Measurements from ENCODE around the gene NDUFA3.
A peak's percentile ranks its signal among the peaks of the same experiment; 100 is the strongest.

Gene NDUFA3

DNA sequence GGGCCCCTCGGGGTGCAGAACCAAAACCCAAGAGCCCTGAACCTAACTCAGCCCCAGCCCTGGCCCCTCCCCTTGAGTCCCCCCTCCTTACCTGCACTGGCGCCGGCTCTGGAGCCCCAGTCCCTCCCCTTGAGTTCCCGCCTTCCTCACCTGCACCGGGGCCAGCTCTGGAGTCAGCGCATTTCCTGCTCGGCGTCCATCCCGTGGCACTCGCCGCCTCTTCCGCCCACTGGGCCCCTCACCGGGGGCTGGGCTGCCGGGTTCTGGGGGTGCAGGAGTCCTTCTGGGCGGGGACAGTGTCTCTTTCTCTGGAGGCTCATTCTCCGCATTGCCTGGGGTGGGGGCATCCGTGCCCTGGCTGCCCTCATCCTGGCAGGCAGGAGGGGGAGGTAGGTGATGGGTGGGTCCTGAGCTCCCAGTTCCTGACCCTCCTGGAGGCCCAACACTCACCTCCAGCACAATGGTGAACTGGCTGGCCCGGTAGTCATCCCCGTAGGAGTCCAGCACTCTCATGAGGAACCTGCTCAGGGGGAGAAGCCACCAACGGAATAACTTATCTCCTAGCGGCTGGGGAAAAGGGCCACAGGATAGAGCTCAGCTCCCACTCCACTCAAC lies 5.3 kb downstream of the NDUFA3 start:
- no peak for DNase-seq (ENCODE audit: low read depth in 1 of 2, low spot score in 1 of 2)

DNA sequence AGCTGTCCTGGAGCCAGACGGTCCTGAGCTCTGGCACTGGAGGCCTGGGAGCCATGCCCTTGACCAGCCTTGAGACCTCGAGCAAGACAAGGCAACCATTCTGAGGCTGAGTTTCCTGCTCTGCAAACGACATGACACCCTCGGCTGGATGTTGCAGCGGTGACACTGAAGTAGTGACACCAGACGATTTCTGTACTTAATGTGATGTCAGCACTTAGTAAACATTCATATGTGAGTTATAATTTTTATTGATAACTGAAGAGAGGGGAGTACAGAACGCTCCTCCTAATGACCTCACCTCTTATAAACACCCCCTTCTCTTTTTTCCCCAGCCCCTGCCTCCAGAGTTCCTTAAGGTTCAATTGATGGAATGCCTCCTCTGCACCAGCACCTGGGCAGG lies 5.8 kb downstream of the NDUFA3 start:
- no peak for DNase-seq (ENCODE audit: low read depth in 1 of 2, low spot score in 1 of 2)

DNA sequence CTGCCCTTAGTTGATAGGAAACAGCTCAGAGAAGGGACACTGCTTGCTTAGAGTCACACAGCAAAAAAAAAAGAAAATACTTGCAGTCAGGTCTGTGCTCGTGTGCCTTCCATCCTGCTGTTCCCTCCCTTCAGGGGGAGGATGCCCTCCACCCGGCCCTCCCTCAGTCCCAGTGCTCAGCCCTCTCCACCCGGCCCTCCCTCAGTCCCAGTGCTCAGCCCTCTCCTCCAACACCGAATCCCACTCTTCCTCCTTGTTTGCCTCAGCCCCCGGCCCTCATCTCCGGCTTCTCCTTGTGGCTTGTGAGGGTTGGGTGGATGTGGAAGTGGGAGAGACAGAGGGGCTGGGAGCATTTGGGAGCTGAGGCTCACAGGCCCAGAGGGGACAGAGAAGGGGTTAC lies 7.0 kb downstream of the NDUFA3 start:
- DNase-seq (ENCODE audit: low read depth in 1 of 2, low spot score in 1 of 2): no peak

DNA sequence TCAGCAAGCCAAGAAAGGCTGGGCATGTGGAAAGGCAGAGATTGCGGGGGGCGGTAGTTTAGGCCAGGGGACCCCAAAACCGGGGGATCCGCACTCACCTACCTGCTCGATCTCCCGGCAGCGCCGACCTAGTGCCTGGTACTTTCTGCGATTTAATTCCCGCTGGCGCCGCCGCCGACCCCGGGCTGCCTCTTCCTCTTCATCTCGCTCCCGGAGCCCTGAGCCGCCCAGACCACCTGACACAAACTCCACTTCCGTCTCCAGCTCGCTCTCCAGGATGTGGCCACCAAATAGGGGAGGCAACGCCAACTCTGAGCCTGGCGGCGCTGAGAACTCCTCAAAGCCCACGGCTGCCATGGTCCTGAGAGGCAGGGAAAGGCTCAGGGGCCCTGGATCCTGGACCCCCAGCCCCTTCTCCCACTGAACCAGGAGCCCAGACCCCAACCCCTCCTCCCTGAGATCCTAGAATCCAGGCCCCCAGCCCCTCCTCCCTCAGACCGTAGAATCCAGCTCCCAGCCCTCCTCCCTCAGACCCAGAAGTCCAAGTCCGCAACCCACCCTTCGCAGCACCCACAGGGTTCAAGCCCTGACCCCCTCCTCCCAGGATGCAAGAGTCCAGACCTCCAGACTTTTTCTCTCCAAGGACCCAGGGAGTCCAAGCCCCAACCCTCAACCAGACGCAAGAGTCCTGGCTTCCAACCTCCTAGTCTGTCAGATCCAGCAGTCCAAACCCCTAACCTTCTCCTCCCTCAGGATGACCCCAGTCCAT lies 11.9 kb downstream of the NDUFA3 start:
- no peak for DNase-seq (ENCODE audit: low read depth in 1 of 2, low spot score in 1 of 2)

DNA sequence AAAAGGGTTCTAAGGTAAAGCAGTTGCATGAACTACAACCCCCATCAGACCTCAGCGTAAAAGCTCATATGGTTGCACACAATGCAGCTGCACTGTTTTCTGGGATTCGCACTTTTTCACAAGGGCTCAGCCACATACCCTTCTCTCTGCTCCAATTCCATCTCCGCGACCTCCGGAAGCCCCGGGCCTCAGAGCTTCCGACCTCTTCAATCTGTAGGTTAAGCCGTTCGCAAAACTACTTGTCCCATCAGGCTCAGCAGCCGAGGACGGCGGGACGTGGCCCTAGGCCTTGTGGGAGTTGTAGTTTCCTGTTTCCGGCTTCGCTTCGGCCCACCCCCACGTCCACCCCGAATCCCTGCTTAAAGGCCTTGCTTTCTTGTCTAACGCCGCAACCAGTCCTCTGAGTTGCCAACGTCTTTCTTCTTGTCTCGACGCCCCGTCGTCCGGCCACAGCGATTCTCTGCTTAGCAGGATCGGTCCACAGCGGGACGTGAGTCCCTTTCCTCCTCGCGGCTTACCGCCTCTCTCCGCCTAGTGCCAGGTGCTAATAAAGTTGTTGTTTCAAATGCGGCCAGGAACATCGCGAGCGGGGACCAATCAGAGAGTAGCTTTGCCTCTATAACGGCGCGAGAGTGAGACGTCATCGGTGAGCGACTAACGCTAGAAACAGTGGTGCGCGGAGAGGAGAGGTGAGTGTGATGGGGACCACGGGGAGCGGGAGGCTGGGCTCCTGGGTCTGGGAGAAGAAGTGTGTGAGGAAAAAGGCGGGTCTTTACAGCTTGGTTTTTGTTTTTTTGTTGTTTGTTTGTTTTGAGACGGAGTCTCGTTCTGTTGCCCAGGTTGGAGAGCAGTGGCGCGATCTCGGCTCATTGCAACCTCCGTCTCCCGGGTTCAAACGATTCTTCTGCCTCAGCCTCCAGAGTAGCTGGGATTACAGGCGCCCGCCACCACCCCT lies 12.7 kb downstream of the NDUFA3 start, which contains the start of the genes PRPF31 and TFPT:
Gene PRPF31, plus strand, starts transcription at position 646 of the 955 bp plus-strand sequence. CDS start 2,525 bp downstream, outside the sequence.
Gene TFPT, minus strand, starts transcription at position 549 of the 955 bp plus-strand sequence. Its CDS starts 388 bp downstream, at position 161.
- DNase-seq (ENCODE audit: low read depth in 1 of 2, low spot score in 1 of 2): peak; percentile 90 to 97

DNA sequence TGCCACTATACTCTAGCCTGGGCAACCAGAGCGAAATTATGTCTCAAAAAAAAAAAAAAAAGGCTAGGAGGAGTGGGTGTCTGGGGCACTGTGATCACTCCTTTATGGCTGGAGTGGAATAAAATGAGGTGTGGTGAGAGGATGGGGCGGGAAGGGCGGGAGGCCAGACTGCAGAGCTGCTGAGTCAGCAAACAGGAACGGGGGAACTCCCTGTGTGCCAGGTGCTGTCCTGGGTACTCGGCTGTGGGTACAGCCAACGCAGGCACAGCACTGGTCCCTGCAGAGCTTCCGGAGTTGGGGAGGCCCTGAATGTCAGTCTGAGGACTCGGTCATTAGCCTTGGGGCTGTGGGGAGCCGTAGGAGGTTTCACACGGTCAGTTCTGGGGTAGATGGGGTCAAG lies 18.6 kb downstream of the NDUFA3 start:
- DNase-seq (ENCODE audit: low read depth in 1 of 2, low spot score in 1 of 2): no peak

DNA sequence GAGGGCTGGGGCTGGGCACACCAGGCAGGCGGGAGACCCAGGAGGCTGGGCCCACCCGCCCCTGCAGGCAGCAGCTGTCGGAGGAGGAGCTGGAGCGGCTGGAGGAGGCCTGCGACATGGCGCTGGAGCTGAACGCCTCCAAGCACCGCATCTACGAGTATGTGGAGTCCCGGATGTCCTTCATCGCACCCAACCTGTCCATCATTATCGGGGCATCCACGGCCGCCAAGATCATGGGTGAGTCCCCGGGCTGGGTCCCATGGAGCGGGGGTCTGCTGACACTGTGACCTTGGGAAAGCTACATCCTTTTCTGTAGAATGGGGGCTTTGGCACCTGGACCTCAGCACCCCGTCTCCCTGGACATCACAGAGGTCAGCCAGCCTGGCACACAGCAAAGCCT lies 21.0 kb downstream of the NDUFA3 start:
- no peak for DNase-seq (ENCODE audit: low read depth in 1 of 2, low spot score in 1 of 2)

DNA sequence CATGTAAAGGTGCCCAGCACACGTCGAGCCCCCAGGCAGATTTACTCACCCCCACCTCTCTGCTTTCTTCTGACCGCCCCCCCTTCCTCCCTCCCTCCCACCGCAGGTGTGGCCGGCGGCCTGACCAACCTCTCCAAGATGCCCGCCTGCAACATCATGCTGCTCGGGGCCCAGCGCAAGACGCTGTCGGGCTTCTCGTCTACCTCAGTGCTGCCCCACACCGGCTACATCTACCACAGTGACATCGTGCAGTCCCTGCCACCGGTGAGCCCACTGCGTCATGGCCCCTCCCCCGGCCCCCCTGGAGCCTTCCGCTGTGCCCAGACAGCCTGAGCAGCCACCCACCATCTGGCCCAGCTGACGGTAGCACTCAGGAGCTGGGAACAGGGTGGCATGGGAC lies 21.7 kb downstream of the NDUFA3 start:
- DNase-seq (ENCODE audit: low read depth in 1 of 2, low spot score in 1 of 2): no peak

DNA sequence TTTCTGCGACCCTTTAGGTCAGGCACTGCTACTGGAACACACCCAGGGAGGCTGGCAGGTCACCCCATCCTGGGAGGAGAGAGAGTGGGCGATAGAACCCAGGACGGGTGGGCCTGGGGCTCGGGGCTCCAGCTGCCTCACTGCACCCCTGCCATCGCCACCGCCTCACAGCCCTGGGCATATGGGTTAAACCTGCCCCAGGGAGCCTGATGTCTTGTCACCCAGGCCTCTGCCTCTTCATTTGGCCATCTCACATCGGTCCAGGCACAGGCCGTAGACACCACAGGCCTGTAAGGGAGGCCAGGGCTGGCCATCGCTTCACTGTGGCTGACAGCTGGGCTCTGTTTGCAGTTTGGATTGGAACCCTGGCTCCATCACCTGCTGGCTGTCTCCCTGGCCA lies 23.1 kb downstream of the NDUFA3 start:
- DNase-seq (ENCODE audit: low read depth in 1 of 2, low spot score in 1 of 2): no peak

DNA sequence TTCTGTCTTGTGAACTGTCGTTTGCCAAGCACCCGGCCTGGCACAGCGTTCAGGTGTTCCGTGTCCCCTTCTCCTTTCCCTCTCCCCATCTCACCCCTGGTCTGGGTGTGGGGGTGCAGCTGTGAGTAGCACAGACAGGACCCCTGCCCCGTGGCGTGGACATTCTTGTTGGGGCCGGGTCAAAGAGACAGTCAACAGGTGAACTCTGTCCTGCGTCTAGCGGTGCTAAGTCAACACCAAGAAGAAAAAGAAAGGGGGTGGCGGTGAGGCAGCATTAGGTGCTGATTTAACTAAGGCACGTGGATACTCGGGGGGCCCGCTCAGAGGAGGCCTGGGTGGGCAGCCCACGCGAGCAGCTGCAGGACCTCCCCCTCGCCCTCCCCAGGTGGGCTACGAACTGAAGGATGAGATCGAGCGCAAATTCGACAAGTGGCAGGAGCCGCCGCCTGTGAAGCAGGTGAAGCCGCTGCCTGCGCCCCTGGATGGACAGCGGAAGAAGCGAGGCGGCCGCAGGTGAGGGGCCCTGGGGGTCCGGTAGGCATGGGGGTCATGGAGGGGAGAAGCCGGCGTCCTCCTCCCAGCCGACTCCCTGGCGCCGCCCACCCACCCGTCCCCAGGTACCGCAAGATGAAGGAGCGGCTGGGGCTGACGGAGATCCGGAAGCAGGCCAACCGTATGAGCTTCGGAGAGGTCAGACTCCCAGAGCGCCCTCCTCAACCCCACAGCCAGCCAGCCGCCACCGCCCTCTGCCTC lies 25.2 kb downstream of the NDUFA3 start:
- DNase-seq (ENCODE audit: low read depth in 1 of 2, low spot score in 1 of 2): no peak

DNA sequence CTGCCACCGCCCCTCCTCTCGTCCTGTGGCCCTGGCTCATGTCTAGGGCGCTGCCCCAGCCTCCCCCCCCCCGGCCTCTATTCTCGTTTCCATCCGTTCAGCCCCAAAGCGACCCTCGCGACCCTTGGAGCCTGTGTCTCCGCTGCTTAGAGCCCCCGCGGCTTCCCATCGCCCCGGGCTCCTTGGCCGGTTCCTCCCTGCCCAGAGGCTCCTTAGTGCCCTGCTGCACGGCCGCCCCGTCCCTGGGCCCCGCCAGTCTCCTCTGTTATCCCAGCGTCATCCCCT lies 25.7 kb downstream of the NDUFA3 start:
- DNase-seq (ENCODE audit: low read depth in 1 of 2, low spot score in 1 of 2): no peak

DNA sequence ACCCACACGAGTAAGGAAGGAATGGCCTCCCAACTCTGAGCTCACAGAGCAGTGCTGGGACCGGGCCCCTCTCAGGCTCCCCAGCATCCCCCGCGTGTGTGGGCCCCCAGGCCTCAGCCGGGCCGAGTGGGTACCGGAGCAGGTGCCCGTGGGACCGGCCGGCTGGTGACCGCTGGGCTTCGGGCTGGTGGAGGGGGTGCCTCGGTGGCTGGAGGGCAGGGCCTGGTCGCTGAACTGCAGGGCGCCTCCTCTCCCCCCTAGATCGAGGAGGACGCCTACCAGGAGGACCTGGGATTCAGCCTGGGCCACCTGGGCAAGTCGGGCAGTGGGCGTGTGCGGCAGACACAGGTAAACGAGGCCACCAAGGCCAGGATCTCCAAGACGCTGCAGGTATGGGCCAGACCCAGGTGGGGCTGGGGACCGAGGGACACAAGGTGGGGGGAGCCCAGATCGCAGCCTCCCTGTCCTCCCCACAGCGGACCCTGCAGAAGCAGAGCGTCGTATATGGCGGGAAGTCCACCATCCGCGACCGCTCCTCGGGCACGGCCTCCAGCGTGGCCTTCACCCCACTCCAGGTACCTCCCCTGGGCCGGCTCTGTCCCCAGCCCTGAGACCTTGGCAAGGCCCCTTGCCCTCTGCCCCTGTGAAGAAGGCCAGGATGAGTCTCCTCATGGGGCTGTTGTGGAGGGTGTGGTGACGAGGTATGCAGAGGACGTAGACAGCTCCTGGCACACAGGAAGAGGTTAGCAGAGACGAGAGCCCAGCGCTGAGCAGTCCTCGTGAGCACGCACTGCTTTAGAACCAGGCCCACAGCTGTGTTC lies 26.4 kb downstream of the NDUFA3 start:
- no peak for DNase-seq (ENCODE audit: low read depth in 1 of 2, low spot score in 1 of 2)

DNA sequence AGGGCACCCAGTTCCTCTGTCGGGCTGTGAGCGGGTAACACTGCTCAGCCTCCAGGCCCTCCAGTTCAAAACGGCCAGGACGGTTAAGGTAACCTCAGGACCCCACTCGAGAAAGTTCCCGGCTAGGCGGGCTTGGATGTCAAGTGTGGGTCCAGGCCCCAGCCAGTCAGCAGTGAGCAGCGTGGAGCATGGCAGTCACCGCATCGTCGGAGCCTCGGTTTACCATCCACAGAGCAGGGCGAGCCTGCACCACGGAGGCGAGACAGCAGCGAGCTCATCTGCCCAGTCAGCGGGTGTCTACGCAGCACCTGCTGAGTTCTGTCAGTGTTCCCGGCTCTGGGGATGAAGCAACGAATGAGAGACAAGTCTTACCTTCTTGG lies 27.0 kb downstream of the NDUFA3 start:
- DNase-seq (ENCODE audit: low read depth in 1 of 2, low spot score in 1 of 2): no peak

DNA sequence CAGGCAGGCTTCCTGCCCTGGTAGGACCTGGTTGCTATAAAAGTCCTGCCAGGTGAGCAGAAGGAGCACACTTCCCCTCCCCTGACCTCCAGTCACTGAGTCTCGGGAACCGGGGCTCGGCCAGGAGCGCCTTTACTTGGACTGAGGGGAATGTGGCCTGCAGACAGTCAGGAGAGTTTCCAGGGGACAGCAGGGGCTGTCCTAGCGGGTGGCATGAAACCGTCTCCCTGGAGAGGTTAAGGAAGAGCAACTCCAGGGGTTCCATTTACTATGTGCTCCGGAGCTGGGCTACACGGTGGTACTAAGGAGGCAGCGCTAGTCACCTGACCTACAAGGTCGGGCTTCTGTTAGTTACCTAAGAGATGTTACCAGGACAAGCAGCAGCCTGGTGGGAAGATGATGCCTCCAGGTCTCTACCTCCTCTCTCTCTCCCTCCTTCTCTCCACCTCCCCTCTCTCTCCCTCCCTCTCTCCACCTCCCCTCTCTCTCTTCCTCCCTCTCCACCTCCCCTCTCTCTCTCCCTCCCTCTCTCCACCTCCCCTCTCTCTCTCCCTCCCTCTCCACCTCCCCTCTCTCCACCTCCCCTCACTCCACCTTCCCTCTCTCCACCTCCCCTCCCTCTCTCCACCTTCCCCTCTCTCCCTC lies 30.8 kb downstream of the NDUFA3 start:
- no peak for DNase-seq (ENCODE audit: low read depth in 1 of 2, low spot score in 1 of 2)

DNA sequence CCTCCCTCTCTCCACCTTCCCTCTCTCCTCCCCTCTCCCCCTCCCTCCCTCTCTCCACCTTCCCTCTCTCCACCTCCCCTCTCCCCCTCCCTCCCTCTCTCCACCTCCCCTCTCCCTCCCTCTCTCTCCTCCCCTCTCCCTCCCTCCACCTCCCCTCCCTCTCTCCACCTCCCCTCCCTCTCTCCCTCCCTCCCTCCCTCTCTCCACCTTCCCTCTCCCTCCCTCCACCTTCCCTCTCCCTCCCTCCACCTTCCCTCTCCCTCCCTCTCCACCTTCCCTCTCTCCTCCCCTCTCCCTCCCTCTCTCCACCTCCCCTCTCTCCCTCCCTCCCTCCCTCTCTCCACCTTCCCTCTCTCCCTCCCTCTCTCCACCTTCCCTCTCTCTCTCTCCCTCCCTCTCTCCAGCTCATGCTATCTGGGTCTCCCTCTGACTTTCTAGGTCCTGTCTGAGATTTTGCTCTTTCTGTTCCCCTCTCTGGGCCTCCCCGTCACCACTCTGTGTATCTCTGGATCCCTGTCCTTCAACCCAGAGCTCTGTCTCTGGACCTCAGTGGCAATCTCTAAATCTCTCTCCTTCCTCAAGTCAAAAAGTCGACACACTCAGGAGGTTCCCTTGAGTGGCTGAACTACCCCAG lies 31.4 kb downstream of the NDUFA3 start:
- DNase-seq (ENCODE audit: low read depth in 1 of 2, low spot score in 1 of 2): no peak

DNA sequence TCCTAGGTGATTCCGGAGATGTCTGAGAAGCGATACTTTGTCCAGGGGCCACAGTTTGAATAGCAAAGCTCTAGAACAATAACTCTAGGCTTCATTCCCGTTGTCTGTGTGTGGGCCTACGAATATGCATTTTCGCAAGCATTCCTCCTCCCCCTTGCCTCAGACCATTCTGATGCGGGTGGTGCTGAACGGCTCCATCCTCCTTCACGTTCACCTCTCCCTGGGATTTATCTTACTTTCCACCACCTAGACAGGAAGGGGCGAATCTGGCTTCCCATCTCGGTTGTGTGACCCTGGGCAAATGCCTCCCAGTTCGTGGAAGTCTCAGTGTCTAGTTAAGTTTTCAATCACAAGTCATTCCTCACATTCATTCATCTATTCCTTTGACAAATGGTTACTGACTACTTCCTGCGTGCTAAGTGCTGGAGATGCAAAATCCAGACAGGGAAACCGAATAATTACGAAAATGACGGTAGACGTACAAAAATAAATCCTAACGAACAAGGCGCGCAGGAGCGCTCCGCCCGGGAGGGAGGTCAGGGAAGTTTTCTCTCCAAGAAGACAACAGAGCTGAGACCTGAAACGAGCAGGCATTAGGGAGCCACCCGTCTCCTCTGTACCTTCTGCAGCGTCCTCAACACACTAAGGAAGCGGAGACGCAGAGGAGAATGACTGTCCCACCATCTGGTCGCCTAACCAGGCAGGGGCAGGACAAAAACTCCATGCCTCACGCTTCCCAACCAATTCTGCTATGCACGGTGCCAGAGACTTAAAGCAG lies 33.6 kb downstream of the NDUFA3 start:
- no peak for DNase-seq (ENCODE audit: low read depth in 1 of 2, low spot score in 1 of 2)

DNA sequence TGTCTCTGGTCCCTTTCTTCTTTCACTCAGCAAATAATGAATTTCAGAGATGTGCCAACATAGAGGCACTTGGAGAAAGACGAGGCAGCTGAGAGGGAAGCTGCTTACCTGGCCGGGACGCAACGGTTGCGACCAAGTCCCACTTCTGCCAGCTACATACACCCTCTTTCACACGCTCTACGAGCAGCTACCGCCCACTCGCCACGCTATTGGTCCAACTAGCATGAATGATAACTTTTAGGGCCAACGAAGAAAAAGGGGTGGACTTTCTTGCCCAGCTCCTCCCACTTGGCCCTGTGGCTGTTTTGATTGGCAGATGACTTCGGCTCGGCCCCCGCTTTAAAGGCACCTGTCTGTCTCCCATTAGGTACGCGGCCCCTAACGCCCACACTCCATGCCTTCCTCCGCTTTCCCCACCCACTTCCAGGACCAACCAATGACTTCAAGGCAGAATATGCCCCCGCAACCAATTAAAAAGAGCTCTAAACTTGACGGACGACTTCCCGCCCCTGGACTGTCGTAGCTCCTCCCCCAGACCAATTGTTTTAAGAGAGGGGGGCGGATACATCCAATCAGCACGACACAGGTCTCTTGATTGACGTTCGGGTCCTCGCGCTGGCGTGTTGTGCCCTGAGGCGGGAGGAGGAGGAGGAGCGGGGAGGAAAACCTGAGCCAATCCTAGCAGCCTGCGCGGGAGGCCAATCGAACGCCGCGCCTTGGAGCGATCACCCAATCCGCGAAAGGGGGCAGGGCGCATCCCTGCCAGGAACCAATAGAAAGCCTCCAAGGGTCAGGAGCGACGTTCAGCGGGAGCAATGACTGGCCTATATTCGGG lies 34.4 kb downstream of the NDUFA3 start:
- DNase-seq (ENCODE audit: low read depth in 1 of 2, low spot score in 1 of 2): peak; percentile 92 to 99

All from activated CD4-positive, alpha-beta T cell treated with anti-CD3 and anti-CD28 coated beads, Interleukin-2, amount 50 U/mL, for 24 hours (primary cell).